OCI-LY3 (cell line): Measurements from ENCODE around the gene SMAD3.

Experiments used
- CTCF ChIP-seq: fragments of 200-600, 300-600 bp; sonication (generic); IDR thresholded peaks from 2 replicates; pipeline ENCODE4 v1.5.1; 2014; ENCODE audit warnings: antibody characterized with exemption, low read length, low read depth
- EZH2phosphoT487 ChIP-seq: fragments of 200-600 bp; shearing (Covaris generic); IDR thresholded peaks from 2 replicates; pipeline ENCODE4 v1.6.1; 2018; ENCODE audit warnings: antibody characterized with exemption, mixed run types, low read depth

- TF ChIP-seq CTCF (no peak), EZH2phosphoT487 (no peak)
Observed at GRCh38 chr15:67106764-67107013, 41.3 kb downstream of the SMAD3 start.
